NCI-H2227 (cell line): ENCODE results near the gene FBXW8.
A peak's percentile ranks its signal among the peaks of the same experiment; 100 is the strongest.

ENCODE experiments used
- DNase-seq: peaks from one replicate; lab custom pipeline; 2025; ENCODE audit not compliant: unreplicated experiment; lab: John Stamatoyannopoulos, UW

Gene FBXW8

DNA sequence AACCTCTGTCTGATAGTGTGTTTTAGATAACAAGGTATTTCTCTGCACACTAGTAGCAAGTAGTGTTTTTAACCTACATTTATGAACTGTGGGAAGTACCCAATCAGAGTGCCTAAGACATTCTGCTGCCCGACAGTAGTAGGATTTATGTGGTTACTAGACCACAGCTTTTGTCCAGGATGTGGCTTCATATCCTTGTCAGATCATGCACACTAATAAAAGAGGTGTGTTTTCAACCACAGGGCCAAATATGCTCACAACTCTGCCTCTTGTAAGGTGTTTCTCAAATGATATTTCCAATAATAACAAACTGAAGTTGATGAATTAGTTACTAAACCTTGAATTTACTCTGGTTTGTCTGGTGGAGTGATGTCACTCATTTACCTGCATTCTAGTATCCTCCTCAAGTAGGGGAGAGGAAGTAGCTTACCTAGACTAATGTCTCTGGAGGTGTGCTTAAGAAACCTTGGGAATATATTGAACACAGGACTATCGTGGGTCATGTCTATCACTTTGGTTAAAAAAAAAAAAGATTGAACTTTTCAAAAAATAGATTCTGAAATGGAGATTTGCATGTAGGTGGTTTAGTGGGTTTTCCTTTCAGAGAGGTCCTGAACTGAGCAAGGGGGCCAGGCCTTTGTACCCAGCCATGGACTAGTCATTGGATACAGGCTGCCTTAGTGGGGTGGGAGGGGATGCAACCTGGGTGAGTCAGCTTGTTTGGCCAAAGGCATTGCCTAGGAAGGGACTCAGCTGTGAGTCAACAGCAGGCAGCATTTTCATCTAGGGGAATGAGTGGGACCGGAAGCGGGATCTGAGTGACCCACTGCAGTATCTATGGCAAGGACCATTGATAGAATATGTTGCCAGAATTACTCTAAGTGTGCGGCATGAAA lies 14.1 kb downstream of the FBXW8 start:
- no peak for DNase-seq

DNA sequence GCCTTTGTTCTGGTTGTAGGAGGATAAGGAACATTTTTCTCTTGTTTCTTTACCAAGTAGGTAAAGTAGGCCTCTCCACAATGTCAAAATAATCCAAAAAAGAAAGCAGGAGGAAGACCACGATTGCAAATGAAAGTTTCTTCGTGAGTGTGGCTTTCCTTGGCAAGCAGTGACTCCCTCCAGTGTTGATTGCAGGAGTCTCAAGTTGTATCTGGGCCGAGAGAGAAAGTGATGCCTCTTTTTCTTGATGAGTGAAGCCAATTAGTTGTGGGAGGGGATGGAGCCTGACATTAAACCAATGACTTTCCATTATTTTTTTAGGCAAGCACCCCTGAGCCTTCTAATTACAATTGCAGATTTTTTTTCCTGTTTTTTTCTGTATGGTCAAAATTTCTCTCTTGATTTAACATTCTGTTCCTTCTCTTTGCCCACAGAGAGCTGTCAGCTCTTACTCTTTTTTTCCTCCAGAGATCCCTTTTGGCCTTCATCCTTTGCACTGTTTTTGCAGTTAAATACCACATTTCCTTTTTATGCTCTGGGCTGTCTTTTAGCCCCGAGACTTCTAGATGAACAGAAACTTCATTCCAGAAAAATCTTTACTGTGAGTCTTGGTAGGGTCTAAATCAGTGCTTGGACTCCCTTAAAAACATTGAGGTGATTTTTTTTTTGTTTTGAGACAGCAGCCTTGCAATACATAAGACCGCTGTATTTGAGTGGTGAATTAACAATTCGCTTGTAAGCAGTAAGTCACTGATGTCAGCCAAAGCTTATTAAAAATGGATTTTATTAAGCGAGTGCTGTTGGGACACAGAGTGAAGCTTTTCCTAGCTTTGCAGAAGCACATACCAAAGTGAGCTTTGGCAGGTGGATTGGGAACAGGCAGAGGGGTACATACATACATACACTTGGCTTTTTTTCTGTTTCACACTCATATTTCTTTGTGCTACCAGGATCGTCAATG lies 15.8 kb downstream of the FBXW8 start:
- DNase-seq, result no peak

GRCh38 chr12:116927244-116927940 lies 16.6 kb downstream of the FBXW8 start:
- peak; percentile 32 for DNase-seq

DNA sequence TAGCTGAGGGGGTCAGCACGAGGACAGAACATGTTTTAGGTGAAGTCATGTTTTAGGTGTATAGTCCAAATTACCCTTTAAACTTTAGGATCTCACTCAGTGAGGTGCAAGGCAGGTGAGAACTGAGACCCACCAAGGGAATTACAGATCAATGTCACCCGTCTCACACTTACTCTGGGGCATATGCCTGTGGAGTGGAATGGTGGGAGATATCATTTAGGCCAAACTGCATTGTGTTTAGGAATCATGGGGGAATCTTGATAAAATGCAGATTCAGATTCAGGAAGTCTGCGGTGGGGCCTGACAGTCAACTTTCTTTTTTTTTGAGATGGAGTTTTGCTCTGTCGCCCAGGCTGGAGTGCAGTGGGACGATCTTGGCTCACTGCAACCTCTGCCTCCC lies 17.8 kb downstream of the FBXW8 start:
- no peak for DNase-seq

- DNase-seq, result no peak
Measured at GRCh38 chr12:116929885-116930284, 19.1 kb downstream of the FBXW8 start.

DNA sequence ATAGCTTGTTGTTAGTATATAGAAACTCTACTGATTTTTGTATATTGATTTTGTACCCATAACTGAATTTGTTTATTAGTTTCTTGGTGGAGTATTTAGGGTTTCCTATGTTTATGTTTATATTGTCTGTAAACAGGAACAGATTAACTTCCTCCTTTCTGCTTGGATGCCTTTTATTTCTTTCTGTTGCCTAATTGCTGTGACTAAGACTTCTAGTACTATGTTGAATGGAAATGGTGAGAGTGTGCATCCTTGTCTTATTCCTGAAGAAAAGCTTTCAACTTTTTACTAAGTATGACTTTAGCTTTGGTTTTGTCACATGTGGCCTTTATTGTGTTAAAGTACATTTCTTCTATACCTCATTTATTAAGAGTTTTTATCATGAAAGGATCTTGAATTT lies 20.9 kb downstream of the FBXW8 start:
- DNase-seq, result no peak

DNA sequence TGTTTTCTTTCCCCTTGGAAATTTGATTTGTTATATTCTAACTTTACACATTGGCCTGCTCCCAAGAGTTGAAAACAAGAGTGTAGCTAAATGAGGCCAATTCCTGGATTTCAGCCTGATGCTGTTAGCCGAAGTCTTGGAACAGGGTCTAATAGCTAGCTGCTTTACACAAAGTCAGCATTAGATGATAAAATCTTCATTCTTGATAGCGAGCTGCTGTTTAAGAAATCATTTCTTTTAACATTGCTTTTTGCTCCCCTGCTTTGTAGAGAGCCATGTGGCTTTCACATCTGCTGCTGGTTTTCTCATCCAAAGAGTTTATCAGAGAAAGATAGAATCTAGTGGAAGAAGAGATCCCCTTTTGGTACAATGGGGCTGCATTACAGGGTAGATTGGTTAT lies 22.3 kb downstream of the FBXW8 start:
- no peak for DNase-seq

DNA sequence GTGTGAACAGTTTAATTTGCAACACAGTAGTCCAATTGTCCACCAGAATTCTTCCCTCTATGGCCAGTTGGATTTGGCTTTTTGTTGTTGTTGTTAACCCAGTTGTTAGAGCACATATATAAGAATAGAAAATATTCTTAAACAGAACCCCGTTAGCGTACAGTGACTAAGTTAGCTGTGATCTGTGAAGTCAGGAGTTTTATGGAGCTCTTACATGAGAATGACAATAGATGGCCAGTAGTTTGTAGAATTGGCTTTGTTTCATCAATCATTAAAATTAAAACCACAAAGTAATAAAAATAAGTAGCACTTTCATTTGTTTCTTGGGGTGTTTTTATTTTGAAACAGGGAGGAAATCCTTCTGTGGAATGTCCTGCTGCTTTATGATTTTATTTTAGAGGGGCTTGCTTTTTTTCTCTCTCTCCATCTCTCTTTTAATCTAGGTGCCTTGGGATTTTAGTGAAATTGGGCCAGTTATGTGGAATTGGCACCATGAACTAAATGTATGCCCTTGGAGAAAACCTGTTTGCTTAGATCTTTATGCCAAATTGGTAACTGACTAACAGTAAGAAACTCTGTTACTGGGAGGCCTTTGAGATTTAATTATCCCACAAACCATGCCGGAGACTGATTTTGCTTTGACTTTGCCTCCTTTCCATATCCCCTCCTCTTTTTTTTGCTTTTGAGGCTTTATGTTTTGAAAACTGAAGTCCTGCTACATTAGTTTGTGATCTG lies 22.9 kb downstream of the FBXW8 start:
- DNase-seq, result no peak

DNA sequence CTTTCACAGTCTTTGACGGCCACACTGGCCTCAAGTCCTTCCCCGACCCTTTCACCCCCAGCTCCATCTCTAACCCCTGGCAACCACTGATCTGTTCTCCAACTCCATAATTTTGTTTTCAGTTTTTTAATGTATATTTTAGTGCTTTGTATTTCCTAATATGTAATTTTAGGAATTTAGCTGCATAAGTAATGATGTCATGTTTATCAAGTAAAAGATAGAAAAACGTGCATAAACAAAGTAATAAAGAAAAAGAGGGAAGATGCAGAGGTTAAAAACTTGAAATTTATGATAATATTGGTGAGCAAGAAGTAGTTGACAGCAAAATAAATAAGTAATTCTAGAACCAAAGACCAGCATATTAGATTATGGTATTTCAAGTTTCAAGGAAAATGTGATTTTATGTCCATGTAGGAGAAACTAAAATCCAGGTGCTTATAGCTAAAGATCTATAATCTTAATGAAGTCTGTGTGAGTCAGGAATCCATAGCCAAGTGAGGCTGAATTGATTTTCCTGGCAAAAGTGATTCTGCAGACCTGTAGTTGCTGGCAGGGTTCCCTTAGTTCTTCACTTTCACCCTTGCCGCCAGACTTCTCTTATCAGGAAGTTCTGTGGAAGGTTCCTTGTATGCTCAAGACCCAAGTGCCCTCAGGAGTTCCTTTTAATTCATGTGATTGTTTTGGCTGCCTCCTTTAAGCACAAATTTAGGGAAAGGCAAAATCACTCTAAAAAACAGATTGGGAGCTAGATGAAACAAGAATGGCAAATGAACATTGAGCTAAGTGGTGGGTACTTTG lies 24.4 kb downstream of the FBXW8 start:
- DNase-seq, result no peak

GRCh38 chr12:116937640-116938039 lies 26.9 kb downstream of the FBXW8 start:
- no peak for DNase-seq

GRCh38 chr12:116939734-116940133 lies 29.0 kb downstream of the FBXW8 start:
- no peak for DNase-seq

DNA sequence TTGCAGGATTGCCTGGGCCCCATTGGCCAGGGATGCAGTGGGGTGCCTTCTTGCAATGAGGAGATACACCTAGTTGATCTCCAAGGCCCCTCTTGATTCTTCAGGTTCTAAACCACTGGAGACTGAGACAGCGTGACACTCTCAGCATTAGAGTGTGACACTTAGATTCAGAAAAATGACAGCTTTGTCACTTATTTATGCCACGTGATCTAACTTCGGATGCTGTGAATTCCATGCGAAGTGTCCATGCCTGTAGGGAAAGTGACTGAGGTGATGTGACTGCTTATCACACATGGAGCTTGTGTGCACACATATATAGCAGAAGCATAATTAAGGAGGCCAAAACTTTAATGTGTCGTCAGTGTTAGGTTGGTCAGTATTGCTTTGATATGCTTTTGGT lies 30.4 kb downstream of the FBXW8 start:
- no peak for DNase-seq

- no peak for DNase-seq
Measured at GRCh38 chr12:116943419-116944372, 32.9 kb downstream of the FBXW8 start.

DNA sequence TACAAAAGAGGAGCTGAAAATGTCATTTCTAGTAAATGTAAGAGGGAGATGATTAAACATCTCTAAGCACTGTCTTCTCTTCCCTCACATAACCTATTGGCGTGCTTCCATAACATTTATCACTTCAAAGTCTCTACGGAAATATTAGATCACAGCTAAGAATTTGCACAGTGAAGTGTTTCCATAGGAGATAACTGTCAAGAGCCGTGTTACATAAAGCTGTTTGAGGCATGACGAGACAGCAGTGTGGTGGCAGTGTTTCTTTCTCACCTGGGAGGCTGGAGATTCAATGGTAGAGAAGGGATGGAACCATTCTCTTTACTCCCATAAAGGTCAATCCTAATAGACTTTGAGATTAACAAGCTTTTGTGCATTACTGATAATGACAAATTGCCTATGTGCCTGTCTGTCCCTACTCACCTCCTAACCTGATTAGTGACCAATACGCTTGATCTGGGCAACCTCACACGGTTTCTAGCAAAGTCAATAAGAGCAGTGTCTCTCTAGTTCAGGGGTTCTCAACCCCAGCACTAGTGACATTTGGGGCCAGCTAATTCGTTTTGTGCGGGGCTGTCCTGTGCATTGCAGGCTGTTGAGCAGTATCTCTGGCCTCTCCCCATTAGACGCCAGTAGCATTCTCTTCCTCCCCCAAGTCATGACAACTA lies 35.3 kb downstream of the FBXW8 start:
- no peak for DNase-seq

DNA sequence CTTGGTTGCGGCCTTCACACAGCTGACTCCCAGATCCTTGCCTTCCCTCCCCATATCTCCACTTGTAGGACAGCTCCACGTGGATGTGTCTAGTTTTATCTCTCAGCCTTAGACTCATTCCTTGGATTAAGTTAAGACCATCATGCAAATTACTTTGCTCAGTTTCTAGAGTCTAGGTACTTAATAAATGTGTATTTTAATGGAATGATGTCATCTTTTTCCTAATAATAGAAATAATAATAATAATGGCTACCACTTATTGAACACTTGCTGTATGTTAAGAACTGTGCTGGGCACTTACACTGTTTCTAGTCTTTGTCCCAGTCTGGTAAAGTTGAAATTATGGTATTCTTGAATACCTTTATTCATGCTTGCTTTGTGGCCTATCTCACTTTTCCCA lies 37.5 kb downstream of the FBXW8 start:
- no peak for DNase-seq

DNA sequence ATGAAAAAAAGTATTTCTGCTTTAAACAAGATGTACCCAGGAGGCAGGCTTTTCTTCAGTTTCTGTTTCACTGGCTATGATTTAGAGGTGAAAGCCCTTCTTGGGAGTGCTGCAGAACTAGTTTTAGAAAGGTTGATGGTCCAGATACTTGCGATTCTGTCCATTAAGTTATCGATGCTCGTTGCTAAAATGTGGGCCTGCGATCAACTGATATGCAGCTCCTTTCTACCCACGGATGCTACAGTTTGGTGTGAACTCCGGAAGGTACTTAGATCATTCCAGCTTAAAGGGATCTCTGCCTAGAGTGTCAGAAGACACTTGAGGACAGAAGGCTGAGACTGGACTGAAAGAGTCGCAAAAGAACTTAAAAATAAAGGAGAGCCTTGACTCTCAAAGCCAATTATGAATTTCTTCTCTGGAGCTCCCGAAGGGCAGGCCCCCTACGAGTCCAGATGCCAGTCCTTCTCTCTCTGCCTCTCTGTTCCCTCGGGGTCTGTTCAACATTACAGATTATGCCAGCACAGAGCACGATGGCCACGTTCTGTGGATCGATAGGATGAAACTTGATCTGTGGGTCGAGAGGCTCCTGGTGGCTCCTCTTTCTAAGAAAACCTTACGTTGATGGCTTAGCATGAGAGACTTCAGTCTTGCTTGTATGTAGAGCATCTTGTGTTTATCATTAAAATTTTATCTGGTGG lies 40.0 kb downstream of the FBXW8 start:
- no peak for DNase-seq

DNA sequence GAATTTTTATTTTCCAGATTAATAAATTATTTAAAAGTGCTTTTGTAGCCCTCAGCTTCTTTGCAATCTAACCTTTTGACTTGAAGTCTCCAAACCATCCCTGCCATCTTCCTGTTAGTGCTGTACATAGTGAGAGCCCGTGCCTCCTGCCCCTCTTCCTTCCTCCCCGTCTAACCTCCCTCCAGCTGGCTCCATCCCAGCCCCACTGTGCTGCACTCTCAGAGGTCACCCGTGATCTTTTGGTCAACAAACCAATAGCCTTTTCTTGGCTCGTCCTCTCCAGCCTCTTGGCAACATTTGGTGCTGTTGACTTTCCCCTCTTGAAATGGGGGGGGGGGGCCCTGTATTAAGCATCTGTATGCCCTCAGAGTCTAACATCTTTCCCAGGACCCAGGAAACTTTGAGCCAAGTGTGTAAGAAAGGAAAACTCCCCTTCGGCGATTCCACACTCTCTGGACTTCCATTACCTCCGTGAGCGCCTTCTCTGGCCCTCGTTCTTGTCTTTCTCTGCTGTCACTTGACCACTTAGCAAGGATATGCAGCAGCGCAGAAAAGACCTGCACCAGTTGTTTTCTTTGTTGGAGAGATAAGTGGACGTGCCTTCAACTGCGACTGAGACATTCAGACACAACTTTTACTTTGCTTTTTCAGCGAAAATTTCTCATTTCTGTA lies 44.1 kb downstream of the FBXW8 start:
- DNase-seq, result no peak
